Measurements from ENCODE around the gene SULT2B1.
"Not testable (repeated sequence)": the region's sequence is repeated elsewhere in the genome, so short reads cannot be mapped to it uniquely, and the experiment has no call there.

The SULT2B1 gene

DNA sequence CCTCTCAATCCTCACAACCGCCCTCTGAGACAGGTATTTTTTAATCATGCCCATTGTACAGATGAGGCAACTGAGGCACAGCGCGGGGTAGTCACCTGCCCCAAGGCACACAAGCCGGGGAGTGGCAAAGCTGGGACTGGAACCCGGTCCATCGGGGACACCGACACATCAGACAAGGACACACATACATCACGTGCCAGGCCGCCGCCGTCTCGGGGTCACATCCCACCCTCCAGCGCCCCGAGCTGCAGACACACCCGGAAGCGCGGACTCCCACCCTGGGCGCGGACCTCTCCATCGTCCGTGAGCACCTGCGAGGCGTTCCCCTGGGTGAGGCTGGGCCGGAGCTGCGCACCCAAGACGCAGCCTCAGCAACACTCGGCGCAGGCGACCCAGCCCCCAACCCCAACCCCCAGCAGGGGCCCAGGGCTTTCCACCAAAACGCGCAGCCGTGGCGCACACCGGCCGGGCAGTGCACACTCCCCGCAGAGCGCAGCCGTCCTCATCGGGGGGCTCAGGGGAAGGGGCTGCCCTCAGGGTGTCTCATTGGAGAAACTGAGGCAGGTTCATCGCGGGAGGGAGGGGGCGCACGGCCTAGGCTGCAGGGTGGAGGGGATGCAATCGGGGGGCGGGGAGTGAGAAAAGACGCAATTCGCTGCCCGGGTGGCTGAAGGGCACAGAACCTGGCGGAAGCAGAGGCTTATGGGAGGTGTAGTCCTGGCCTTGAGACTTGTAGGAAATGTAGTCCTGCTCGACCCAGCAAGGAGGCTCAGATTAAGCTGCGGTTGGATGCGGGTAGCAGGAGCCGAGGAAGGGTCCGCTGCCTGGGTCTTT, 38.5 kb upstream of the SULT2B1 start:
- no peak for TF ChIP-seq ZNF274 (IDR thresholded peaks at IDR 0.05; ENCODE audit: low read depth, low read length)
- H3K4me3 ChIP-seq (ENCODE audit: low read length): peak overlapping the region; percentile 68

DNA sequence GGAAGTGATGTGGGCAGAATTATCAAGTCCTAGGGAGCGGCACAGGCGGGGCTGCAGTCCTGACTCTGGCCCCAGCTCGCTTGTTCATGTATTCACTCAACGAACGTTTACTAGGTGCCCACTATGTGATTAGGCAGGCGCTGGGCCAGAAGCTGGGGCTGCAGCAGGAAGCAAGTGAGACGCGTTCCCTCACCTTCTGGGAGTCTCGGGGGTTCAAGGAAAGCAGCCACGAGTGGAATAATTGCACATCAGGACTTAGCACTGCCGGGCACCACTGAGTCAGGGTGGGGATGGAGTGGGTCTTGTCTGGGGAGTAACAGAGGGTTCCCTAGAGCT, 37.9 kb upstream of the SULT2B1 start:
- no peak overlapping the region for H3K4me3 ChIP-seq (ENCODE audit: low read length)
- no peak for TF ChIP-seq ZNF274 (IDR thresholded peaks at IDR 0.05; ENCODE audit: low read depth, low read length)

DNA sequence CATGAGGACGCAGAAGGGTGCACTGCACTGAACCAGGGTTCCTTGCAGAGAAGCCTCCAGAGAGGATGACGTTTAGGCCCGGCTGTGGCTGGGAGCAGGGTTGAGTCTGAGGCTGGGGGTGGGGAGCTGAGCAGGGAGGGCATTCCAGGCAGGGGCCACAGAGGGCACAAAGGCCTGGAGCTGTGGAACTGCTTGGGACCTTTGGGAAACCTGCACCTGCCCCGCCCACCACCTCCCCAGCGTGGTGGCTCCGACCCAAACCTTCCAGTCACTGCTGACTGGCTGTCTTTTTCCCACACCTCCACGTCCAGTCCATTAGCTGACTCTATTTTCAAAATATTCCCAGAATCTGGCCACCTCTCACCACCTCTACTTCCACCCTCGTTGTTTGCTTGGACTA, 35.4 kb upstream of the SULT2B1 start:
- no peak for TF ChIP-seq ZNF274 (IDR thresholded peaks at IDR 0.05; ENCODE audit: low read depth, low read length)
- H3K4me3 ChIP-seq (ENCODE audit: low read length): no peak overlapping the region

DNA sequence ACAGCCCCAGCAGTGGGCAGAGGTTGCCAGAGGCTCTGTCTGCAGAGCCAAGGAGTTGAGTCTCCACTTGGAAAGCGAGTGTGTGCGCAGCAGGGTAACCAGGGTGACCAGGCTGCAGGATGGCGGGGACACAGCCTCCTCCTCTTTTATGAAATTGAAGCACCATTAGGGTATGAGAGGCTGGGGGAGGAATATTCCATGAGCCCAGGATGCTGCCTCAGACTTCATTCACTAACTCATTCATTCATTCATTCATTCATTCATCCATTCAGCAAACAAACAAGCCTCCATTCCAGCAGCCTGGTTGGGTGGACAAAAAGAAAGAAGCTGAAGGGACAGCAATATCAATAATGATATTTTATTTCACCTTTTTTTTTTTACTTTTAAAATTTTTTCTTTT, 33.8 kb upstream of the SULT2B1 start:
- H3K4me3 ChIP-seq (ENCODE audit: low read length): no peak overlapping the region

DNA sequence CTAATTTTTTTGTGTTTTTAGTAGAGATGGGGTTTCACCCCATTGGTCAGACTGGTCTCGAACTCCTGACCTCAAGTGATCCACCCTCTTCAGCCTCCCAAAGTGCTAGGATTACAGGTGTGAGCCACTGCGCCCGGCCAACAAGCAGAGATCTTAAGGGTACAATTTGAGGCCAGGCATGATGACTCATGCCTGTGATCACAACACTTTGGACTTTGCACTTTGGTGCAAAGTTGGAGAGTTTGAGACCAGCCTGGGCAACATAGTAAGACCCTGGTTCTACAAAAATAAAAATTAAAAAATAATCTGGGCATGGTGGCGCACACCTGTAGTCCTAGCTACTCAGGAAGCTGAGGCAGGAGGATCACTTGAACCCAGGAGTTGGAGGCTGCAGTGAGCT, 32.5 kb upstream of the SULT2B1 start:
- not testable (repeated sequence) for H3K4me3 ChIP-seq (ENCODE audit: low read length)

More for the DNA sequence above, 33.8 kb upstream of the SULT2B1 start:
- no peak for TF ChIP-seq ZNF274 (IDR thresholded peaks at IDR 0.05; ENCODE audit: low read depth, low read length)

DNA sequence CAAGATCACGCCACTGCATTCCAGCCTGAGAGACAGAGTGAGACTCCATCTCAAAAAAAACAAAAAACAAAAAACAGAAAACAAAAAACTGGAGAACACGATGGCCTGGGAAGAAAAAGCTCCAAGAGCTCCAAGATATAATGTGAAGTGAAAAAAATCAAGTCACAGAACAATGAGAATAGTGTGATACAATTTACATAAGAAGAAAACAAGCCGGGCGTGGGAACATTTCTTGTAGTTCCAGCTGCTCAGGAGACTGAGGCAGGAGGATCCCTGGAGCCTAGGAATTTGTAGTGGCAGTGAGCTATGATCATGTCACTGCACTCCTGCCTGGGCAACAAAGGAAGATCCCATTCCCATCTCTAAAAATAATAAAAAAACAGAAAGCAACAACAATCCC, 31.8 kb upstream of the SULT2B1 start:
- TF ChIP-seq ZNF274 (IDR thresholded peaks at IDR 0.05; ENCODE audit: low read depth, low read length): no peak
- no peak overlapping the region for H3K4me3 ChIP-seq (ENCODE audit: low read length)

DNA sequence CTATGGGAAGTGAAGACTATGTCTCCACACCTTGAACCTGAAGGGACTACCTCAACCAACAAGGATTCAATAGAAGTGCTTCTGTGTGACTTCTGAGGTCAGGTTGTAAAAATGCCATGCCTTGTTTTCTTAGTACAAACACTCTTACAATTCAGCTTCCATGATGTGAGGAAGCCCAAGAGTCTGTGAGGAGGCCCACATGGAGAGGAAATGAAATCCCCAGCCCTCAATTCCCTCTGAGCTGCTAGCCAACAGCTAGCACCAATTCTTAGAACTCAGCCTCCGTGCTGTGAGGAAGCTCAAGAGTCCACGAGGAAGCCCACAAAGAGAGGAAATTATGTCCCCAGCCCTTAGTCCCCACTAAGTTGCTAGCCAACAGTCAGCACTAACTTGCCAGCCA, 27.8 kb upstream of the SULT2B1 start:
- TF ChIP-seq ZNF274 (IDR thresholded peaks at IDR 0.05; ENCODE audit: low read depth, low read length): no peak
- no peak overlapping the region for H3K4me3 ChIP-seq (ENCODE audit: low read length)

DNA sequence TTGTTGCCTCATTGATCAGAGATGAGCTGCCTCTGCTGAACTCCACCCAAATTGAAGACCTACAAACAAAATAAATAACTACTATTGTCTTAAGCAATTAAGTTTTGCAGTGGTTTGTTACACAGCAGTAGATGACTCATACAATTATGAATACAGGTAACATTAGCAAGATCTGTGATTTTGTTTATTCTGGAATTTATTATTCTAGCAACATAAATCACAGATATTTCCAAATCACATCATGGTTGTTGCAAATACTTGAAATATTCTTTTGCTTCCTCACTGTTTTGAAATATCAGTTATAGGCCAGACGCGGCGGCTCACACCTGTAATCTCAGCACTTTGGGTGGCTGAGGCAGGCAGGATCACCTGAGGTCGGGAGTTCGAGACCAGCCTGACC, 27.2 kb upstream of the SULT2B1 start:
- H3K4me3 ChIP-seq (ENCODE audit: low read length): no peak overlapping the region
- TF ChIP-seq ZNF274 (IDR thresholded peaks at IDR 0.05; ENCODE audit: low read depth, low read length): no peak

DNA sequence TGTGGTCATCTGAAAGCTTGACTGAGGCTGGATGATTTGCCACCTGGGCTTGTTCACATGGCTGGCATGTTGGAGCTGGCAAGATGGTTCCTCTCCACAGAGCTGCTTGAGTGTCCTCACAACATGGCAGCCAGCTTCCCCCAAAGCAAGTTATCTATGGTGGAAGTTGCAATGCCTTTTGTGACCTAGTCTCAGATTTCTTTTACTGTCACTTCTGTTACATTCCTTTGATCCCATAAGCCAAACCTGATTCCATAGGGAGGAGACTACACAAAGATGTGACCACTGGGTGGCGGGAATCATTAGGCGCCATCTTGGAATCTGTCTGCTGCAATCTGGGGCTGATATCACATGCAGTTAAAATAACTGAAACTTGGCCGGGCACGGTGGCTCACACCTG, 22.8 kb upstream of the SULT2B1 start:
- no peak overlapping the region for H3K4me3 ChIP-seq (ENCODE audit: low read length)
- TF ChIP-seq ZNF274 (IDR thresholded peaks at IDR 0.05; ENCODE audit: low read depth, low read length): no peak

DNA sequence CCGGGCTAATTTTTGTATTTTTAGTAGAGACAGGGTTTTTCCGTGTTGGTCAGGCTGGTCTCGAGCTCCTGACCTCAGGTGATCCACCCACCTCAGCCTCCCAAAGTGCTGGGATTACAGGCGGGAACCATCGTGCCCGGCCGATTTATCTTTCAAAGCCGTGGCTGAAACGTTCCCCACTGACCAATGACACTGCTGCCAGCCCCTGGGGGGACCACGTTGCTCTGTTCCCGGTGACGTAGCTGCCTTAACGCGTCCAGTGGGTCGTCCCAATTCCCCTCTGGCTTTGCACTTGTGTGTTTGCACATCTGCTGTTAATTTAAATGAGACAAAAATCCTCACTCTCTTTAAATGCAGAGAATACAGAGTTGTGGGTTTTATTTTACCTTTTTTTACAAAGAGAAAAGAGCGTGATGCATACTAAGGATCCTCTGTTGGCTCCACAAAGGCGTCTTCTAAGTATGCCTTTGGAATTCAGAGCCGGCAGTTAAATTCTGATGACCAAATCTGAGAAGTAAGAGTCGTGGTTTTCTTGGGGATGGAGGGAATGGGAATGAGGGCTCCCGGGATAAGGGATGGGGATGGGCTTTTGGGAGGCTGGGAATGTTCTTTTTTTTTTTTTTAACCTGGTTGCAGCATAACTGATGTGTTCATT, 21.8 kb upstream of the SULT2B1 start:
- no peak overlapping the region for H3K4me3 ChIP-seq (ENCODE audit: low read length)
- TF ChIP-seq ZNF274 (IDR thresholded peaks at IDR 0.05; ENCODE audit: low read depth, low read length): no peak

DNA sequence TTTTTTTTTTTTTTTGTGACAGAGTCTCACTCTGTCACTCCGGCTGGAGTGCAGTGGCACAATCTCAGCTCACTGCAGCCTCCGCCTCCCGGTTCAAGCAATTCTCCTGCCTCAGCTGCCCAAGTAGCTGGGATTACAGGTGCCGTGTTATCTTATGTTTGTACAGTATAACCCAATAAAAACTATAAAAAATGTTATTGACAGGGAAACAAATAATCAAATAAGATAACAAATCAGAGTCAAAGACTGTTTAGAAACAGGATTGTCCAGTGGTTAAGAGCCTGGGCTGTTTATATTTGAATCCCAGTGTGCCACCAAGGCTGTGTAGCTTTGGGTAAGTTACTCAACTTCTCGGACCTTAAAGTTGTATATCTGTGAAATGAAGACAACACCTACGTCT, 21.2 kb upstream of the SULT2B1 start:
- no peak for TF ChIP-seq ZNF274 (IDR thresholded peaks at IDR 0.05; ENCODE audit: low read depth, low read length)
- H3K4me3 ChIP-seq (ENCODE audit: low read length): no peak overlapping the region

DNA sequence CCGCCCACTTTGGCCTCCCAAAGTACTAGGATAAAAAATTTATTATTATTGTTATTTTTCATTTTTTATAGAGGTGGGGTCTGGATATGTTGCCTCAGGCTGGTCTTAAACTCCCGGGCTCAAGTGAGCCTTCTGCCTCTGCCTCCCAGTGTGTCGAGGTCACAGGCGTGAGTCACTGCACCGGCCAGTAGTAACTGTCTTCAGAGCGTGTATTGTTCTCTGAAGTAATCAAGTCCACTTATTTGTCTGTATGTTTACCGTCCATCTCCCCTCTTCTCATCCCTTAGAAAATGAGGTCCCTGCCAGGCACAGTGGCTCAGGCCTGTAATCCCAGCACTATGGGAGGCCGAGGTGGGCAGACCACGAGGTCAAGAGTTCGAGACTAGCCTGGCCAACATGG, 18.2 kb upstream of the SULT2B1 start:
- TF ChIP-seq ZNF274 (IDR thresholded peaks at IDR 0.05; ENCODE audit: low read depth, low read length): no peak
- no peak overlapping the region for H3K4me3 ChIP-seq (ENCODE audit: low read length)

DNA sequence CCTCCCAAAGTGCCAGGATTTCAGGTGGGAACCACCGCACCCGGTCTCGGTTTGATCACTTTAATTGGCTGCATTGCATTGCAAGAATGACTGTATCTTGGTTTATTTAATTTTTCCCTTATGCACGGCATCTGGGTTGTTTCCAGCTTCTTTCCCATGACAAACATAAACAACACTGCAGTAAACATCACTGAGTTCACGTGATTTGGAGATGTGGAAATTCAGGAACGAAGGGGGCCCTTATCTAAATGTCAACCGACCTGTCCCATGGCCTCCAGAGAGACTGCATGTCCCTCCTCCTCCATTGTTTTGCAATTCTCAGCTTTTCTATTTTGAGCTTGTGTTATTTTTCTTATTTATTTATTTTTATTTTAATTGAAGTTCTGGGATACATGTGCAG, 14.4 kb upstream of the SULT2B1 start:
- H3K4me3 ChIP-seq (ENCODE audit: low read length): no peak overlapping the region
- TF ChIP-seq ZNF274 (IDR thresholded peaks at IDR 0.05; ENCODE audit: low read depth, low read length): no peak

DNA sequence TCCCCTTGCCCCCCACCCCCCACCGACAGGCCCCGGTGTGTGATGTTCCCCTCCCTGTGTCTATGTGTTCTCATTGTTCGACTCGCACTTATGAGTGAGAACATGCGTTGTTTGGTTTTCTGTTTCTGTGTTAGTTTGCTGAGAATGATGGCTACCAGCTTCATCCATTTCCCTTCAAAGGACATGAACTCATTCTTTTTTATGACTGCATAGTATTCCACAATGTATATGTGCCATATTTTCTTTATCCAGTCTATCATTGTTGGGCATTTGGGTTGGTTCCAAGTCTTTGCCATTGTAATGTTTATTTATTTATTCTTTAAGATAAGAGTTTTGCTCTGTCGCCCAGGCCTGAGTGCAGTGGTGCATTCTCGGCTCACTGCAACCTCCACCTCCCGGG, 13.9 kb upstream of the SULT2B1 start:
- not testable (repeated sequence) for H3K4me3 ChIP-seq (ENCODE audit: low read length)

DNA sequence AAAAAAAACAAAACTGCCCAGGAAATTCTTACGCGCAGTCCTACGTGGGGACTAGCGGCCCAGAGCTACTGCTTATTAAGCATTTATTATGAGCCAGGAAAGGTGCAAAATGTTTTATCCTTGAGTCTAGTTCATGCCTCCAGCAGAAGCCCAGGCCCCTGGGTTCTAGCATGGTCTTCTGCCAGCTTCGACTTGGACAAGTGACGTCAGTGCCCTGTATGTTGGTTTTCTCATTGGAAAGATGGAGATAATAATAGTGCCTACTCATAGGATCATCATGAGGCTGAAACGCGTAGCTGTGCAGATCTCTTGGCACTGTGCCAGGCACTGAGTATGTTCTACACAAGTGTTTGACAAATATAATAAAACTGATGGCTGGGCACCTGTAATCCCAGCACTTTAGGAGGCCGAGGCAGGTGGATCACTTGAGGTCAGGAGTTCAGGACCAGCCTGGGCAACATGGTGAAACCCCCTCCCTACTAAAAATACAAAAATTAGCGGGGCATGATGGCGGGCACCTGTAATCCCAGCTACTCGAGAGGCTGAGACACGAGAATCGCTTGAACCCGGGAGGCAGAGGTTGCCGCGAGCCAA, 12.4 kb upstream of the SULT2B1 start:
- TF ChIP-seq ZNF274 (IDR thresholded peaks at IDR 0.05; ENCODE audit: low read depth, low read length): no peak
- no peak overlapping the region for H3K4me3 ChIP-seq (ENCODE audit: low read length)

Data from GM08714 (cell line).